ENCODE measurements around the gene TIRAP. TPM values are rescaled to one million over a fixed set of nuclear protein-coding genes. Genes with fewer than 3 reads are reported as not detected.

Gene TIRAP
- total and polyA plus RNA-seq, 2 of the 8 experiments (the other 6 are each of a cell fraction or from before 2014, with no cell fraction given) = 5.3 TPM

- H3K23me2 ChIP-seq (ENCODE audit: low read depth, low read length) = peaks cover 3% of the 10 kb centered on the region
- H2BK15ac ChIP-seq (ENCODE audit: low read length) = 0 out of 2 replicates have a peak overlapping the region, but pooled peaks have one; percentile 48
- H3K36me3 ChIP-seq (ENCODE audit: control insufficient read depth in 2 of 4, insufficient read depth in 4 of 4, low read length in 3 of 4) = peaks cover 0 to 5% (median 1%) of the 10 kb centered on the region in 4 experiments; a peak in 2 of 8 replicates
- H3K9ac ChIP-seq (replicated peaks in 1 of 4; ENCODE audit: extremely low read depth in 1 of 4, low read depth in 3 of 4, low read length in 3 of 4) = peak overlapping the region in 3 of 4 experiments; percentile 26 to 92 (median 89); a peak in 5 of 7 replicates
- H3K56ac ChIP-seq (replicated peaks; ENCODE audit: insufficient read length, low read depth, low read length) = no peak overlapping the region
- no peak overlapping the region for H3K23ac ChIP-seq (ENCODE audit: insufficient read length)
- H3K79me1 ChIP-seq (ENCODE audit: low read depth, low read length) = peaks cover 2% of the 10 kb centered on the region; the same call in 1 of the 2 replicates
- H2AFZ ChIP-seq (ENCODE audit: low read length) = peak overlapping the region; percentile 99; the same call in 1 of the 2 replicates
- no peak overlapping the region for H3K27ac ChIP-seq (ENCODE audit: low read depth, low read length)
- no peak overlapping the region for H2BK20ac ChIP-seq (ENCODE audit: low read length)
- H3K18ac ChIP-seq (ENCODE audit: extremely low read depth, low read length) = 0 out of 2 replicates have a peak overlapping the region, but pooled peaks have one; percentile 11
- no peaks in the 10 kb centered on the region for H3K9me3 ChIP-seq (ENCODE audit: insufficient read depth in 2 of 2, low read depth in 1 of 2, low read length in 1 of 2)
- 70% methylated on average over 12 of the region's 12 CpGs; no CpG with 5 or more reads in 1 of the 2 experiments for WGBS, 2 experiments (ENCODE audit: extremely low coverage in 1 of 2, insufficient coverage in 1 of 2, insufficient read length in 1 of 2, insufficient replicate concordance in 2 of 2, low coverage in 1 of 2, low lambda C conversion rate in 2 of 2, missing lambda C conversion rate in 1 of 2)
- peak overlapping the region; percentile 29; the same call in 1 of the 2 replicates for H2BK5ac ChIP-seq (ENCODE audit: low read depth, low read length)
- H3K27me3 ChIP-seq (replicated peaks in 1 of 4; ENCODE audit: control insufficient read depth in 3 of 4, extremely low read depth in 1 of 4, insufficient read depth in 3 of 4, low read length in 3 of 4) = no peaks in the 10 kb centered on the region
- no peak overlapping the region for H3K4ac ChIP-seq (replicated peaks; ENCODE audit: insufficient read length, low read depth, low read length)
- H4K5ac ChIP-seq (ENCODE audit: insufficient read length, low read depth, low read length) = no peak overlapping the region
- H3K4me1 ChIP-seq (replicated peaks in 1 of 4; ENCODE audit: control insufficient read depth in 3 of 4, insufficient read depth in 4 of 4, low read length in 3 of 4) = peaks cover 0 to 5% (median 2%) of the 10 kb centered on the region in 4 experiments; a peak in 4 of 7 replicates
- peak overlapping the region; percentile 63 to 98 (median 86) for H3K4me3 ChIP-seq (ENCODE audit: extremely low read depth in 1 of 4, insufficient read depth in 2 of 4, low read depth in 3 of 4, low read length in 4 of 4)
- no peak overlapping the region for H4K8ac ChIP-seq (ENCODE audit: extremely low read depth, insufficient read depth, low read length)
- no peaks in the 10 kb centered on the region for H4K20me1 ChIP-seq (replicated peaks in 1 of 2; ENCODE audit: control insufficient read depth in 1 of 2, insufficient read depth in 2 of 2, low read length in 2 of 2)
- H3K14ac ChIP-seq (ENCODE audit: insufficient read length) = no peak overlapping the region
- ChIA-PET POLR2A (ENCODE audit: partially characterized antibody) (interaction anchor here (0.9 to 2.8 kb wide), 19 partner anchors 8 to 145 kb away, joined by 3 to 11 read pairs (median 4); partner anchors contain the start of genes FOXRED1, SRPRA, ST3GAL4 and TIRAP), CTCF (ENCODE audit: partially characterized antibody) (interaction anchor here (2.5 kb wide), 1 partner anchor 11 kb away, joined by 9 read pairs; no protein-coding TSS in a partner anchor)
- DNase-seq (ENCODE audit: low read depth in 1 of 2, low spot score in 2 of 2) (no peak), FAIRE-seq (no peak)
- H2BK12ac ChIP-seq (ENCODE audit: low read depth, low read length) = peak overlapping the region; percentile 4
- H4K91ac ChIP-seq (replicated peaks; ENCODE audit: insufficient read length, low read length) = no peak overlapping the region
- peaks cover 0 to 10% of the 10 kb centered on the region in 2 experiments; a peak in 2 of 4 replicates for H3K79me2 ChIP-seq (ENCODE audit: control insufficient read depth in 1 of 2, insufficient read depth in 2 of 2, low read length in 2 of 2)
- peak overlapping the region; percentile 72 to 77 for H3K4me2 ChIP-seq (ENCODE audit: insufficient read depth in 1 of 2, low read depth in 2 of 2, low read length in 2 of 2)
- no peak overlapping the region for H2BK120ac ChIP-seq (replicated peaks; ENCODE audit: low read depth, low read length)
- 0 out of 2 replicates have a peak overlapping the region, but pooled peaks have one; percentile 71 for H2AK5ac ChIP-seq (ENCODE audit: low read depth, low read length)
- no peak for TF ChIP-seq NRF1 (IDR thresholded peaks at IDR 0.05; ENCODE audit: low read depth, low read length)
- TF ChIP-seq SIRT6 (IDR thresholded peaks at IDR 0.05; ENCODE audit: low read length) = no peak
- no peak for TF ChIP-seq CEBPB (IDR thresholded peaks at IDR 0.05; ENCODE audit: low read depth, low read length)
- no peak for TF ChIP-seq HDAC6 (IDR thresholded peaks at IDR 0.05; ENCODE audit: low read depth, low read length)
- TF ChIP-seq JUN (IDR thresholded peaks at IDR 0.05; ENCODE audit: low read depth, low read length) = no peak
- no peak for TF ChIP-seq CREB1 (IDR thresholded peaks at IDR 0.05)
- TF ChIP-seq FOSL1 (IDR thresholded peaks at IDR 0.05; ENCODE audit: insufficient read depth, low read depth, low read length) = no peak
- TF ChIP-seq SIN3A (conservative IDR thresholded peaks at IDR 0.05 in 1 of 2, IDR thresholded peaks at IDR 0.05 in 1 of 2; ENCODE audit: low read depth in 1 of 2, low read length in 2 of 2) = no peak
- TF ChIP-seq SAP30 (IDR thresholded peaks at IDR 0.05; ENCODE audit: insufficient read depth, insufficient replicate concordance, low read length) = no peak
- TF ChIP-seq GABPA (IDR thresholded peaks at IDR 0.05; ENCODE audit: borderline replicate concordance, insufficient read depth, low read length) = no peak
- TF ChIP-seq RNF2 (IDR thresholded peaks at IDR 0.05; ENCODE audit: borderline replicate concordance, low read depth, low read length, missing control alignments, poor library complexity, severe bottlenecking) = no peak
- TF ChIP-seq EGR1 (IDR thresholded peaks at IDR 0.05; ENCODE audit: borderline replicate concordance, low read depth, low read length) = no peak
These were observed 21.7 kb downstream of the TIRAP start for GRCh38 chr11:126304457-126305075.

All from H1 (cell line).